ENCODE measurements around the gene MTUS2. TPM values are rescaled to one million over a fixed set of nuclear protein-coding genes. Genes with fewer than 3 reads are reported as not detected.

The MTUS2 gene
- total and polyA plus RNA-seq, 10 of the 15 experiments (the other 5 are each of a cell fraction or from before 2014, with no cell fraction given) = under 0.01 to 0.05 (median 0.02) TPM; not detected in 6

GRCh38 chr13:29024783-29025182 lies 204.6 kb downstream of the MTUS2 start (continued):
- TF ChIP-seq PRDM15 (CRISPR knock-in tag; IDR thresholded peaks at IDR 0.05) = no peak
- TF ChIP-seq SUPT20H (IDR thresholded peaks at IDR 0.05; ENCODE audit: borderline replicate concordance, control insufficient read depth, low read depth, low read length) = no peak
- TF ChIP-seq KLF5 (IDR thresholded peaks at IDR 0.05; ENCODE audit: partially characterized antibody) = no peak
- no peak for TF ChIP-seq ZNF384 (IDR thresholded peaks at IDR 0.05; ENCODE audit: borderline replicate concordance, low read depth, low read length)
- TF ChIP-seq ZNF687 (IDR thresholded peaks at IDR 0.05) = no peak
- no peak for TF ChIP-seq TAF1 (IDR thresholded peaks at IDR 0.05; ENCODE audit: borderline replicate concordance, low read depth, low read length)
- TF ChIP-seq, protein P1, sequence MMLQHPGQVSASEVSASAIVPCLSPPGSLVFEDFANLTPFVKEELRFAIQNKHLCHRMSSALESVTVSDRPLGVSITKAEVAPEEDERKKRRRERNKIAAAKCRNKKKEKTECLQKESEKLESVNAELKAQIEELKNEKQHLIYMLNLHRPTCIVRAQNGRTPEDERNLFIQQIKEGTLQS (IDR thresholded peaks at IDR 0.05; ENCODE audit: borderline replicate concordance, extremely low read depth, low read depth, low read length) = no peak
- no peak for TF ChIP-seq CUX1 (IDR thresholded peaks at IDR 0.05; ENCODE audit: insufficient replicate concordance, low read depth, low read length)
- no peak for TF ChIP-seq ATF2 (IDR thresholded peaks at IDR 0.05; ENCODE audit: low read length)
